ENCODE data around the gene CEP112. TPM values are rescaled to one million over a fixed set of nuclear protein-coding genes. Genes with fewer than 3 reads are reported as not detected.

Gene CEP112
- total and polyA plus RNA-seq, 2 of the 4 experiments (the other 2 are of a cell fraction) = 2.5 to 5.6 TPM

- WGBS, 2 experiments (ENCODE audit: extremely low coverage in 2 of 2, insufficient read length in 1 of 2) = no CpG with 5 or more reads among the region's 4 CpGs
- intact Hi-C loops (cut with micrococcal nuclease) (loop anchor here (10.0 kb wide), 1 partner anchor 1091 kb away; no protein-coding TSS in a partner anchor), in situ Hi-C loops (cut with MboI; ENCODE audit: low sequenced_read_pairs) (no loop called here), dilution Hi-C loops (cut with HindIII; ENCODE audit: low sequenced_read_pairs, unreplicated experiment) (no loop called here)
- Histone ChIP-seq H2AK9ac (replicated peaks; ENCODE audit: low read depth, low read length, poor library complexity) (no peak overlapping the region), H4K20me1 (ENCODE audit: insufficient read depth, low read length) (no peaks in the 10 kb centered on the region), H3K14ac (replicated peaks; ENCODE audit: low read depth, low read length) (no peak overlapping the region), H3K79me1 (ENCODE audit: low read depth in 1 of 2, low read length in 2 of 2) (no peaks in the 10 kb centered on the region), H2AFZ (replicated peaks; ENCODE audit: low read length, poor library complexity) (no peak overlapping the region), H2BK120ac (ENCODE audit: low read depth, low read length) (no peak overlapping the region), H4K91ac (ENCODE audit: insufficient read depth, low read depth, low read length) (no peak overlapping the region), H3K56ac (ENCODE audit: extremely low read depth, insufficient read depth, low read length) (no peak overlapping the region), H3K9ac (ENCODE audit: low read depth, low read length) (no peak overlapping the region), H3K4me1 (ENCODE audit: control insufficient read depth, insufficient read depth, low read length) (peaks cover 2% of the 10 kb centered on the region; the same call in 1 of the 2 replicates), H2BK5ac (ENCODE audit: low read depth, low read length, poor library complexity, severe bottlenecking) (no peak overlapping the region), H4K8ac (ENCODE audit: low read depth in 2 of 2, low read length in 2 of 2) (no peak overlapping the region), H2BK20ac (ENCODE audit: low read depth, low read length) (no peak overlapping the region), H2BK15ac (ENCODE audit: low read depth, low read length) (no peak overlapping the region), H3K18ac (ENCODE audit: low read depth, low read length) (no peak overlapping the region), H3K9me3 (ENCODE audit: control insufficient read depth, insufficient read depth, low read length) (no peaks in the 10 kb centered on the region), H3K9me1 (ENCODE audit: insufficient read depth, low read length) (no peaks in the 10 kb centered on the region), H3K36me3 (ENCODE audit: control insufficient read depth, insufficient read depth, low read length) (no peaks in the 10 kb centered on the region), H3K23ac (ENCODE audit: low read depth, low read length) (no peak overlapping the region), H3K27me3 (ENCODE audit: control insufficient read depth, insufficient read depth, low read length) (peaks cover 3% of the 10 kb centered on the region), H3K4me3 (ENCODE audit: insufficient read depth, low read depth, low read length) (no peak overlapping the region), H3K4ac (ENCODE audit: low read depth, low read length) (no peak overlapping the region), H3K27ac (ENCODE audit: insufficient read depth, low read length) (no peak overlapping the region), H4K5ac (ENCODE audit: low read depth, low read length) (no peak overlapping the region), H2AK5ac (ENCODE audit: low read depth, low read length) (no peak overlapping the region), H3K4me2 (ENCODE audit: low read depth, low read length) (no peak overlapping the region)
- ChIA-PET CTCF (no interaction called here), POLR2A (ENCODE audit: unreplicated experiment) (no interaction called here)
- no peak for DNase-seq
- no peak for ATAC-seq (ENCODE audit: low read depth)
- BruUV-seq (replicated peaks) = no TSS peak
- TF ChIP-seq USF2 (IDR thresholded peaks at IDR 0.05; ENCODE audit: low read depth, low read length) = no peak
- no peak for TF ChIP-seq RFX5 (IDR thresholded peaks at IDR 0.05; ENCODE audit: low read depth, low read length)
Observed at GRCh38 chr17:65753348-65753747, 438.6 kb downstream of the CEP112 start.

Data from IMR-90 (cell line).